ENCODE results near the gene SMKR1. TPM values are rescaled to one million over a fixed set of nuclear protein-coding genes. Genes with fewer than 3 reads are reported as not detected.

SMKR1 gene
- not detected for total RNA-seq

DNA sequence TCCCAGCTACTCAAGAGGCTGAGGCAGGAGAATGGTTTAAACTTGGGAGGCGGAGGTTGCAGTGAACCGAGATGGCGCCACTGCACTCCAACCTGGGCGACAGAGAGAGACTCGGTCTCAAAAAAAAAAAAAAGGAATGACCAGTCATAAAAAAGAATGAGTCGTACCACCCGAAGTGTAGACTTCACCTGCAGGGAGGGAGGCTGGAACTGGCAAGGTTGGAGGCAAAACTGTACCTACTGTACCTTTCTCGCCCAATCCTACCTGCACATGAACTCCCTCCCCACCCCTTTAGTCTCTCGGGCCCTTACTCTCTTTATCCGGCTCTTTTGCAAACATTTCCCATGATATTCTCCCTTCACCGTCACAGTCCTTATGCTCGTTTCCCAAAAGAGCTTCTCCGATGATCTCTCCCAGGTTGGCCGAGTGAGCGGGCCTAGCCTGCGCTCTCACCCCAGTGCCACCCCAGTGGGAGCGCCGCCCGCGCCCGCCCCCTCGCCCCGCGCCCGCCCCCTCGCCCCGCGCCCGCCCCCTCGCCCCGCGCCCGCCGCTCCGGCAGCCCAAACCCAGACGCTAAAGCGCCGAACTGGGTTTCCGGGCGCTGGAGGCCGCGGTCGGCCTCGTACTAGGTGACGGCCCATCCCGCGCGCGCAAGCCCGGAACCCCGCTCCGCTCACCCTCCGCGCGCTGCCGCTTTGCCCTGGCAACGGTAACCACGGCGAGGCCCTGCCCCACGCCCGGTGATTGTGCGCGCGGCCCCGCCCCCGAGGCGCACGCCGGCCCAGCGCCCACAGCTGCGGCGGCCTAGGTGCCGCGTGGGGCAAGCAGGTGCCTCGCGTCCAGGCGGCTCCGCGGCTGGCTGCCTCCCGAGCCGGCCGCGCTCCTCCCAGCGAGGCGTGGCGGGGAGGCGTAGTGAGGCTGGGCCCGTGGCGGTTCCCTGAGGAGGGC lies at the start of gene SMKR1:
TSS of gene SMKR1 (plus strand) at position 772 of the 948 bp plus-strand sequence. CDS start 294 bp downstream, outside the sequence.
- H3K4me3 ChIP-seq = peak within 1 kb of the TSS; percentile 48 to 66 (median 60)
- ATAC-seq (peak; percentile 62 to 69), DNase-seq (peak; percentile 17 to 28)
- TF ChIP-seq, protein P1, sequence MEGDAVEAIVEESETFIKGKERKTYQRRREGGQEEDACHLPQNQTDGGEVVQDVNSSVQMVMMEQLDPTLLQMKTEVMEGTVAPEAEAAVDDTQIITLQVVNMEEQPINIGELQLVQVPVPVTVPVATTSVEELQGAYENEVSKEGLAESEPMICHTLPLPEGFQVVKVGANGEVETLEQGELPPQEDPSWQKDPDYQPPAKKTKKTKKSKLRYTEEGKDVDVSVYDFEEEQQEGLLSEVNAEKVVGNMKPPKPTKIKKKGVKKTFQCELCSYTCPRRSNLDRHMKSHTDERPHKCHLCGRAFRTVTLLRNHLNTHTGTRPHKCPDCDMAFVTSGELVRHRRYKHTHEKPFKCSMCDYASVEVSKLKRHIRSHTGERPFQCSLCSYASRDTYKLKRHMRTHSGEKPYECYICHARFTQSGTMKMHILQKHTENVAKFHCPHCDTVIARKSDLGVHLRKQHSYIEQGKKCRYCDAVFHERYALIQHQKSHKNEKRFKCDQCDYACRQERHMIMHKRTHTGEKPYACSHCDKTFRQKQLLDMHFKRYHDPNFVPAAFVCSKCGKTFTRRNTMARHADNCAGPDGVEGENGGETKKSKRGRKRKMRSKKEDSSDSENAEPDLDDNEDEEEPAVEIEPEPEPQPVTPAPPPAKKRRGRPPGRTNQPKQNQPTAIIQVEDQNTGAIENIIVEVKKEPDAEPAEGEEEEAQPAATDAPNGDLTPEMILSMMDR (IDR thresholded peaks at IDR 0.05 in 4 of 5, conservative IDR thresholded peaks at IDR 0.05 in 1 of 5) = no peak
- no peak for TF ChIP-seq POLR2A (IDR thresholded peaks at IDR 0.05)
- peaks cover 0 to 7% of the 10 kb centered on the region in 2 donors for H3K4me1 ChIP-seq
- H3K27ac ChIP-seq = no peak within 1 kb of the TSS
- in situ Hi-C loops (cut with MboI; ENCODE audit: low sequenced_read_pairs in 4 of 4) = no loop called here
- H3K27me3 ChIP-seq = no peaks in the 10 kb centered on the region
- intact Hi-C loops (cut with DNase I; ENCODE audit: low total_unique reads) = loop anchor here (10.0 kb wide), 1 partner anchor 143 kb away; no protein-coding TSS in a partner anchor
- no peaks in the 10 kb centered on the region for H3K36me3 ChIP-seq
- H3K9me3 ChIP-seq = no peaks in the 10 kb centered on the region

GRCh38 chr7:129452589-129453231 lies 49.6 kb upstream of the SMKR1 start:
- no peak for TF ChIP-seq POLR2A (IDR thresholded peaks at IDR 0.05)
- TF ChIP-seq, protein P1 (IDR thresholded peaks at IDR 0.05 in 4 of 5, conservative IDR thresholded peaks at IDR 0.05 in 1 of 5) = no peak
- ATAC-seq (no peak), DNase-seq (no peak)
- in situ Hi-C loops (cut with MboI; ENCODE audit: low sequenced_read_pairs in 4 of 4) = loop anchor here in 1 of 4 donors (25.0 kb wide), 1 partner anchor 240 kb away; no protein-coding TSS in a partner anchor
- Histone ChIP-seq H3K4me3 (no peak overlapping the region), H3K27ac (no peak overlapping the region), H3K36me3 (peaks cover 0 to 86% of the 10 kb centered on the region in 2 donors), H3K27me3 (no peaks in the 10 kb centered on the region), H3K9me3 (no peaks in the 10 kb centered on the region), H3K4me1 (no peaks in the 10 kb centered on the region)
- intact Hi-C loops (cut with DNase I; ENCODE audit: low total_unique reads) = no loop called here

DNA sequence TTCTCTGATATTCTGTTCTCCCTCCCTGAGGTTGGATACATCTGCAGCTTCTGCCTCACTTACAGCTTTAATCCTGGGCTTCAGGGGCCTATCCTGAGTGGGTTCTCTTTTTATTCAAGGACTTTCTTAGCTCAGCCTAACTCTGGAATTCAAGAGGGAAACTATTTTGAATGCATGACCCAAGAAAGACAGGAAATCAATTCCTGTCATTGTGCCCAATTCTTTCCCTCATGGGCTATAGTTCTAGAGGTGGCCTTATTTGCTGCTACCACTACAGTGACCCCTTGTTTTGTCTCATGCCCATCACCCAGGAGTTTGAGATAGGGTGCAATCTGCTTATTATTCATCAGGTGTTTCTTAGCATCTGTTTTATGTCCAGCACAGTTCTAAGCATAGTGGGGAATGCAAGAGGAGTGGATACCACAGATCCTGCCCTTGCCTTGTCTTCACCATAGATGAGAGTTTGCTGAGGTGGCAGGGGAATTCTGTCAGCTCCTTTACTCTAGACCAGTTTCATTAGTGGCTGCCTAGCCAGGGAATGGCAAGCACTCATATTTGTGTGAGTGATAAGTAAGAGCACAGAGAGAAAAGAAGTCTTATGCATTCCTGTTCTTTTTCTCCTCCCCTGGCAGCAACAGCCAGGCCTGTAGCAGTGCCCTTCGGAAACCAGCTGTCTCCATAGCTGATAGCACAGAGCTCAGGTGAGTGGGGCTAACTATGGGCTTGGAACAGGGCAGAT lies 48.7 kb upstream of the SMKR1 start:
- no peaks in the 10 kb centered on the region for H3K4me1 ChIP-seq
- no peak for ATAC-seq
- H3K9me3 ChIP-seq = no peaks in the 10 kb centered on the region
- intact Hi-C loops (cut with DNase I; ENCODE audit: low total_unique reads) (no loop called here), in situ Hi-C loops (cut with MboI; ENCODE audit: low sequenced_read_pairs in 4 of 4) (loop anchor here in 1 of 4 donors (25.0 kb wide), 1 partner anchor 241 kb away; no protein-coding TSS in a partner anchor)
- no peak overlapping the region for H3K27ac ChIP-seq
- DNase-seq = no peak
- no peak for TF ChIP-seq POLR2A (IDR thresholded peaks at IDR 0.05)
- TF ChIP-seq, protein P1 (IDR thresholded peaks at IDR 0.05 in 4 of 5, conservative IDR thresholded peaks at IDR 0.05 in 1 of 5) = no peak
- peaks cover 0 to 92% of the 10 kb centered on the region in 2 donors for H3K36me3 ChIP-seq
- H3K27me3 ChIP-seq = no peaks in the 10 kb centered on the region
- no peak overlapping the region for H3K4me3 ChIP-seq

GRCh38 chr7:129454249-129454551 lies 48.1 kb upstream of the SMKR1 start:
- Histone ChIP-seq H3K4me1 (no peaks in the 10 kb centered on the region), H3K9me3 (no peaks in the 10 kb centered on the region), H3K27ac (no peak overlapping the region), H3K4me3 (no peak overlapping the region), H3K36me3 (peaks cover 0 to 93% of the 10 kb centered on the region in 2 donors), H3K27me3 (no peaks in the 10 kb centered on the region)
- no peak for ATAC-seq
- no peak for DNase-seq
- in situ Hi-C loops (cut with MboI; ENCODE audit: low sequenced_read_pairs in 4 of 4) (loop anchor here in 1 of 4 donors (25.0 kb wide), 1 partner anchor 242 kb away; no protein-coding TSS in a partner anchor), intact Hi-C loops (cut with DNase I; ENCODE audit: low total_unique reads) (no loop called here)
- TF ChIP-seq POLR2A (IDR thresholded peaks at IDR 0.05) = no peak
- TF ChIP-seq, protein P1 (IDR thresholded peaks at IDR 0.05 in 4 of 5, conservative IDR thresholded peaks at IDR 0.05 in 1 of 5) = no peak
